DND-41 (cell line): ENCODE results near the gene MRPL24.

Source experiments
- ATAC-seq: fragments of 200-7000 bp; cut with Tn5 transposase; 3 replicates; pipeline ENCODE4 v1.9.1; 2021; ENCODE audit warnings: low read depth; ENCODE audit not compliant: insufficient read depth
- DNase-seq: peaks from one replicate; pipeline ENCODE4 v3.0.0-alpha.2; 2020
- H2AFZ ChIP-seq: 2 replicates; pipeline ENCODE4 v1.6.0; 2012; ENCODE audit warnings: low read depth, low read length
- H3K27ac ChIP-seq: 2 replicates; pipeline ENCODE4 v1.5.1; 2012; ENCODE audit warnings: low read length, inconsistent platforms
- H3K27me3 ChIP-seq: fragments of 200-600 bp; sonication (generic); 2 replicates; pipeline ENCODE4 v1.6.0; 2012; ENCODE audit warnings: low read length, mild to moderate bottlenecking, inconsistent platforms; ENCODE audit not compliant: insufficient read depth, poor library complexity
- H3K36me3 ChIP-seq: 2 replicates; pipeline ENCODE4 v1.5.1; 2012; ENCODE audit warnings: low read length, inconsistent platforms; ENCODE audit not compliant: insufficient read depth
- H3K4me1 ChIP-seq: 2 replicates; pipeline ENCODE4 v1.5.1; 2012; ENCODE audit warnings: mild to moderate bottlenecking, low read length; ENCODE audit not compliant: insufficient read depth
- H3K4me2 ChIP-seq: 2 replicates; pipeline ENCODE4 v1.6.0; 2012; ENCODE audit warnings: mild to moderate bottlenecking, moderate library complexity, low read length, inconsistent platforms; ENCODE audit not compliant: insufficient read depth
- H3K4me3 ChIP-seq, 2 experiments: fragments of 200-600 bp in 1 of 2; shearing (Covaris generic) in 1 of 2; 2 replicates each; pipeline ENCODE4 v1.5.1; 2012 to 2016; ENCODE audit warnings: inconsistent platforms in 2 of 2, low read length in 2 of 2, mild to moderate bottlenecking in 2 of 2, low read depth in 1 of 2, moderate library complexity in 1 of 2
- H3K79me2 ChIP-seq: 2 replicates; pipeline ENCODE4 v1.6.0; 2012; ENCODE audit warnings: low read length, inconsistent platforms; ENCODE audit not compliant: insufficient read depth
- H3K9ac ChIP-seq: 2 replicates; pipeline ENCODE4 v1.6.0; 2012; ENCODE audit warnings: low read depth, mild to moderate bottlenecking, inconsistent platforms, low read length, moderate library complexity
- H3K9me3 ChIP-seq: 2 replicates; pipeline ENCODE4 v1.5.1; 2012; ENCODE audit warnings: low read length, moderate library complexity, mild to moderate bottlenecking, inconsistent platforms; ENCODE audit not compliant: insufficient read depth, severe bottlenecking
- H4K20me1 ChIP-seq: 2 replicates; pipeline ENCODE4 v1.6.0; 2012; ENCODE audit warnings: low read length; ENCODE audit not compliant: insufficient read depth
- CTCF ChIP-seq: IDR thresholded peaks from 2 replicates; pipeline ENCODE4 v1.5.1; 2012; ENCODE audit warnings: borderline replicate concordance, low read length, moderate library complexity, mild to moderate bottlenecking; ENCODE audit not compliant: poor library complexity, severe bottlenecking; ENCODE audit errors: extremely low read depth
- EZH2 ChIP-seq: IDR thresholded peaks from 3 replicates; pipeline ENCODE4 v1.6.1; 2012; ENCODE audit warnings: borderline replicate concordance, low read depth, mild to moderate bottlenecking, moderate library complexity, low read length, inconsistent platforms; ENCODE audit not compliant: severe bottlenecking

Gene MRPL24

GRCh38 chr1:156705918-156706656, 34.8 kb downstream of the MRPL24 start:
- TF ChIP-seq EZH2, result peak; percentile 30
- TF ChIP-seq CTCF, result peak; percentile 92
- H2AFZ ChIP-seq, result peak overlapping the region; percentile 82
- peak; percentile 72 for DNase-seq
- H3K4me1 ChIP-seq, result peaks cover 24% of the 10 kb centered on the region
- no peaks in the 10 kb centered on the region for H3K36me3 ChIP-seq
- no peak overlapping the region for H3K27ac ChIP-seq
- H3K9me3 ChIP-seq, result no peaks in the 10 kb centered on the region
- H3K27me3 ChIP-seq, result peaks cover 20% of the 10 kb centered on the region
- no peaks in the 10 kb centered on the region for H3K79me2 ChIP-seq
- peak; percentile 81 for ATAC-seq
- peak overlapping the region; percentile 44 for H3K9ac ChIP-seq
- peak overlapping the region; percentile 91 for H3K4me2 ChIP-seq
- H4K20me1 ChIP-seq, result peaks cover 8% of the 10 kb centered on the region
- peak overlapping the region in 1 of 2 experiments; percentile 60; a peak in 2 of 4 replicates for H3K4me3 ChIP-seq

- Histone ChIP-seq H3K27ac (no peak within 1 kb of the TSS), H3K9me3 (no peaks in the 10 kb centered on the region), H2AFZ (peak within 1 kb of the TSS; percentile 82), H3K4me2 (peak within 1 kb of the TSS; percentile 91), H3K9ac (peak within 1 kb of the TSS; percentile 44), H3K36me3 (no peaks in the 10 kb centered on the region), H3K4me1 (peaks cover 24% of the 10 kb centered on the region), H3K4me3 (peak within 1 kb of the TSS in 1 of 2 experiments; percentile 60; a peak in 2 of 4 replicates), H3K27me3 (peaks cover 20% of the 10 kb centered on the region), H3K79me2 (no peaks in the 10 kb centered on the region), H4K20me1 (peaks cover 8% of the 10 kb centered on the region)
- ATAC-seq, result peak; percentile 32
- DNase-seq, result no peak
- TF ChIP-seq EZH2 (no peak), CTCF (no peak)
Measured at GRCh38 chr1:156705321-156705917, 35.5 kb downstream of the MRPL24 start, which contains the start of gene CRABP2. CRABP2 (minus strand) TSS chr1:156705583; CDS start chr1:156705446, 137 bp downstream.

GRCh38 chr1:156704930-156705320, 36.0 kb downstream of the MRPL24 start:
- ATAC-seq (no peak), DNase-seq (no peak)
- Histone ChIP-seq H3K4me2 (peak overlapping the region; percentile 91), H4K20me1 (peaks cover 8% of the 10 kb centered on the region), H3K4me3 (no peak overlapping the region), H2AFZ (no peak overlapping the region), H3K27ac (no peak overlapping the region), H3K4me1 (peaks cover 24% of the 10 kb centered on the region), H3K36me3 (no peaks in the 10 kb centered on the region), H3K79me2 (no peaks in the 10 kb centered on the region), H3K27me3 (peaks cover 20% of the 10 kb centered on the region), H3K9me3 (no peaks in the 10 kb centered on the region), H3K9ac (no peak overlapping the region)
- TF ChIP-seq CTCF, result no peak
- TF ChIP-seq EZH2, result no peak
